OCI-LY7 (cell line): ENCODE data around the gene VASH1. TPM values are rescaled to one million over a fixed set of nuclear protein-coding genes. Genes with fewer than 3 reads are reported as not detected.

Experiments used
- BruUV-seq: library from RNA; stranded (reverse); fragments of 400-500 nt; replicated peaks from 2 replicates; lab custom pipeline; 2021; lab: Mats Ljungman, UMichigan
- CTCF ChIA-PET: fragments of 300-600 bp; sonication (Branson Sonifier 250); formaldehyde crosslinking; loops from one replicate; lab custom pipeline; 2022; ENCODE audit warnings: antibody characterized with exemption; ENCODE audit not compliant: unreplicated experiment; lab: Charles Lee
- POLR2A ChIA-PET: fragments of 300-600 bp; sonication (Branson Sonifier 250); formaldehyde crosslinking; loops from one replicate; lab custom pipeline; 2022; ENCODE audit warnings: antibody characterized with exemption; lab: Charles Lee
- DNase-seq: peaks from one replicate; pipeline ENCODE4 v3.0.0-alpha.2; 2015; ENCODE audit warnings: low spot score
- H2AFZ ChIP-seq: fragments of 200-600 bp; sonication (generic), shearing (Covaris generic); 2 replicates; pipeline ENCODE4 v1.6.1; 2014; ENCODE audit warnings: mild to moderate bottlenecking, antibody characterized with exemption, low read length, moderate library complexity
- H3K27ac ChIP-seq: fragments of 200-600 bp; sonication (generic); 2 replicates; pipeline ENCODE4 v1.5.1; 2014; ENCODE audit warnings: mixed run types, low read depth, mild to moderate bottlenecking, moderate library complexity, low read length, inconsistent platforms; ENCODE audit not compliant: poor library complexity, severe bottlenecking
- H3K36me3 ChIP-seq: fragments of 200-600 bp; sonication (generic); 2 replicates; pipeline ENCODE4 v1.6.1; 2014; ENCODE audit warnings: mild to moderate bottlenecking, antibody characterized with exemption, low read length, moderate library complexity, mixed read lengths; ENCODE audit not compliant: insufficient read depth
- H3K4me1 ChIP-seq: fragments of 200-600 bp; sonication (generic); 2 replicates; pipeline ENCODE4 v1.5.1; 2014; ENCODE audit warnings: mild to moderate bottlenecking, low read length; ENCODE audit not compliant: insufficient read depth, poor library complexity, severe bottlenecking
- H3K4me2 ChIP-seq: fragments of 200-600 bp; sonication (generic); 2 replicates; pipeline ENCODE4 v1.6.1; 2014; ENCODE audit warnings: mild to moderate bottlenecking, low read length
- H3K4me3 ChIP-seq: fragments of 200-600 bp; sonication (generic); 2 replicates; pipeline ENCODE4 v1.5.1; 2014; ENCODE audit warnings: mild to moderate bottlenecking, low read depth, low read length; ENCODE audit not compliant: poor library complexity, severe bottlenecking
- H3K79me2 ChIP-seq: fragments of 200-600 bp; sonication (generic); 2 replicates; pipeline ENCODE4 v1.6.1; 2016; ENCODE audit warnings: low read depth, mild to moderate bottlenecking, low read length, moderate library complexity, mixed read lengths; ENCODE audit not compliant: insufficient read depth
- H3K9me2 ChIP-seq: fragments of 200-600 bp; sonication (generic); 2 replicates; pipeline ENCODE4 v1.6.1; 2016; ENCODE audit warnings: mild to moderate bottlenecking, low read length, mixed read lengths; ENCODE audit not compliant: insufficient read depth
- H3K9me3 ChIP-seq: fragments of 200-600 bp; sonication (generic); 2 replicates; pipeline ENCODE4 v1.6.1; 2014; ENCODE audit warnings: mild to moderate bottlenecking, mixed run types, low read length, mixed read lengths
- H4K20me1 ChIP-seq: fragments of 200-600 bp; sonication (generic); 2 replicates; pipeline ENCODE4 v1.6.1; 2014; ENCODE audit warnings: mild to moderate bottlenecking, antibody characterized with exemption, low read length, moderate library complexity, mixed read lengths; ENCODE audit not compliant: insufficient read depth
- CTCF ChIP-seq: fragments of 200-600 bp; sonication (generic); conservative IDR thresholded peaks from 2 replicates; pipeline ENCODE4 v1.5.1; 2014; ENCODE audit warnings: mild to moderate bottlenecking, antibody characterized with exemption, low read length, moderate library complexity, mixed read lengths
- EZH2phosphoT487 ChIP-seq: fragments of 200-600 bp; sonication (generic); IDR thresholded peaks from 2 replicates; pipeline ENCODE4 v1.6.1; 2018; ENCODE audit warnings: low read depth, borderline replicate concordance, mild to moderate bottlenecking, mixed run types, antibody characterized with exemption, low read length, moderate library complexity, mixed read lengths
- intact Hi-C: fragments of 100-400 bp; cut with micrococcal nuclease; formaldehyde crosslinking; loops from one replicate; pipeline ENCODE4 v1.10.0; 2022; ENCODE audit not compliant: unreplicated experiment
- total RNA-seq, 2 experiments: library from RNA; depleted of rRNA in 1 of 2; stranded (reverse); fragments of >200 nt in 1 of 2; shearing (Covaris generic) in 1 of 2; gene quantifications; 2 replicates each; pipeline ENCODE4 v1.2.3, GENCODE V29; 2014 to 2022

VASH1 gene
- total RNA-seq, 2 experiments from 2014 or later: not detected

GRCh38 chr14:76777721-76778120 lies 16.5 kb downstream of the VASH1 start:
- H3K9me2 ChIP-seq: no peaks in the 10 kb centered on the region
- TF ChIP-seq EZH2phosphoT487 (no peak), CTCF (no peak)
- intact Hi-C loops: loop anchor here (2.0 kb wide), 1 partner anchor 67 kb away; no protein-coding TSS in a partner anchor
- H4K20me1 ChIP-seq: no peaks in the 10 kb centered on the region
- no peak overlapping the region for H3K4me3 ChIP-seq
- H3K4me1 ChIP-seq: no peaks in the 10 kb centered on the region
- no peak overlapping the region for H2AFZ ChIP-seq
- peaks cover 8% of the 10 kb centered on the region; the same call in 1 of the 2 replicates for H3K36me3 ChIP-seq
- no peak for DNase-seq
- no TSS peak for BruUV-seq
- no peak overlapping the region for H3K27ac ChIP-seq
- H3K79me2 ChIP-seq: no peaks in the 10 kb centered on the region
- no peak overlapping the region for H3K4me2 ChIP-seq
- ChIA-PET CTCF (no interaction called here), POLR2A (no interaction called here)
- H3K9me3 ChIP-seq: no peaks in the 10 kb centered on the region

- no peak for DNase-seq
- Histone ChIP-seq H3K4me2 (no peak overlapping the region), H3K27ac (no peak overlapping the region), H3K79me2 (no peaks in the 10 kb centered on the region), H4K20me1 (no peaks in the 10 kb centered on the region), H3K9me3 (no peaks in the 10 kb centered on the region), H3K36me3 (peaks cover 8% of the 10 kb centered on the region; the same call in 1 of the 2 replicates), H3K9me2 (no peaks in the 10 kb centered on the region), H3K4me3 (no peak overlapping the region), H3K4me1 (no peaks in the 10 kb centered on the region), H2AFZ (no peak overlapping the region)
- ChIA-PET CTCF (no interaction called here), POLR2A (no interaction called here)
- TF ChIP-seq CTCF: no peak
- TF ChIP-seq EZH2phosphoT487: no peak
- BruUV-seq: no TSS peak
- intact Hi-C loops: no loop called here
Observed at GRCh38 chr14:76778546-76779215, 17.4 kb downstream of the VASH1 start.
